HepG2 (cell line): ENCODE measurements around the gene GBA2. TPM values are rescaled to one million over a fixed set of nuclear protein-coding genes. Genes with fewer than 3 reads are reported as not detected.

Experiments used
- ATAC-seq: fragments of 200-7000 bp; cut with Tn5 transposase; 3 replicates; pipeline ENCODE4 v1.9.1; 2020; ENCODE audit warnings: mild to moderate bottlenecking, moderate library complexity
- BruUV-seq: library from RNA; stranded (reverse); fragments of 400-500 nt; replicated peaks from 2 replicates; lab custom pipeline; 2021; lab: Mats Ljungman, UMichigan
- CTCF ChIA-PET: fragments of 300-600 bp; formaldehyde crosslinking; extraction: SDS; loops from one replicate; lab custom pipeline; 2021; ENCODE audit warnings: low total read pairs, inconsistent platforms, low intra/inter-chr PET ratio; lab: Yijun Ruan, JAX
- POLR2A ChIA-PET: fragments of 350-600 bp; sonication (Branson Sonifier 250); formaldehyde crosslinking; loops from one replicate; lab custom pipeline; 2020; ENCODE audit warnings: antibody characterized with exemption, inconsistent platforms; lab: Yijun Ruan, JAX
- DNase-seq: peaks from one replicate; pipeline ENCODE4 v3.0.0-alpha.2; 2015; ENCODE audit warnings: low spot score
- FAIRE-seq: peaks from 3 replicates; lab custom pipeline; 2011; peaks lifted over from hg19 to GRCh38; lab: Jason Lieb, UNC
- H2AFZ ChIP-seq: one replicate; pipeline ENCODE4 v1.6.1; 2011; ENCODE audit warnings: low read length, inconsistent platforms
- H3K27ac ChIP-seq: fragments of 300-600 bp; 3 replicates; pipeline ENCODE4 v1.8.0; 2011; ENCODE audit warnings: mixed run types, mild to moderate bottlenecking, mixed read lengths, low read length, inconsistent platforms; ENCODE audit not compliant: insufficient read depth; ENCODE audit errors: extremely low read length
- H3K27me3 ChIP-seq, 2 experiments: fragments of 200-600 bp in 1 of 2; 2 replicates in 1 of 2; 3 replicates in 1 of 2; pipeline versions ENCODE4 v1.6.0 to v1.8.0; 2011; ENCODE audit warnings: low read length in 2 of 2, mild to moderate bottlenecking in 2 of 2, moderate library complexity in 2 of 2, inconsistent platforms in 1 of 2; ENCODE audit not compliant: insufficient read depth in 2 of 2, control insufficient read depth in 1 of 2
- H3K36me3 ChIP-seq, 2 experiments: fragments of 200-600 bp in 1 of 2; replicated peaks in 1 of 2; 2 replicates in 1 of 2; 3 replicates in 1 of 2; pipeline versions ENCODE4 v1.5.1 to v1.8.0; 2011; ENCODE audit warnings: low read length in 2 of 2, inconsistent platforms in 1 of 2; ENCODE audit not compliant: insufficient read depth in 2 of 2, control insufficient read depth in 1 of 2
- H3K4me1 ChIP-seq: 2 replicates; pipeline ENCODE4 v1.5.1; 2012; ENCODE audit warnings: low read length, inconsistent platforms; ENCODE audit not compliant: insufficient read depth
- H3K4me2 ChIP-seq: 2 replicates; pipeline ENCODE4 v1.6.0; 2011; ENCODE audit warnings: low read depth, low read length, inconsistent platforms
- H3K4me3 ChIP-seq, 3 experiments: fragments of 200-600 bp in 1 of 3; sonication (generic), shearing (Covaris generic) in 1 of 3; replicated peaks in 1 of 3; 2 replicates each; pipeline ENCODE4 v1.5.1; 2011 to 2016; ENCODE audit warnings: low read length in 3 of 3, inconsistent platforms in 2 of 3, low read depth in 2 of 3, mild to moderate bottlenecking in 2 of 3, control low read depth in 1 of 3, mixed read lengths in 1 of 3; ENCODE audit not compliant: insufficient read depth in 1 of 3
- H3K79me2 ChIP-seq: one replicate; pipeline ENCODE4 v1.6.1; 2011; ENCODE audit warnings: low read length, inconsistent platforms; ENCODE audit not compliant: insufficient read depth
- H3K9ac ChIP-seq: 2 replicates; pipeline ENCODE4 v1.6.0; 2011; ENCODE audit warnings: mild to moderate bottlenecking, low read depth, low read length, inconsistent platforms; ENCODE audit not compliant: insufficient read depth
- H3K9me3 ChIP-seq: 2 replicates; pipeline ENCODE4 v1.5.1; 2012; ENCODE audit warnings: mild to moderate bottlenecking, low read length
- H4K20me1 ChIP-seq: 2 replicates; pipeline ENCODE4 v1.6.0; 2011; ENCODE audit warnings: inconsistent platforms, mild to moderate bottlenecking, low read length, moderate library complexity; ENCODE audit not compliant: insufficient read depth
- KDM1A ChIP-seq: IDR thresholded peaks from 2 replicates; pipeline ENCODE4 v1.6.1; 2016; ENCODE audit warnings: missing compliant biosample characterization
- NR2F1 ChIP-seq, 2 experiments: fragments of 450-650 bp in 1 of 2; formaldehyde crosslinking in 1 of 2; IDR thresholded peaks; 2 replicates each; pipeline versions ENCODE4 v1.5.0 to v1.6.1; 2016 to 2020; ENCODE audit warnings: mild to moderate bottlenecking in 1 of 2, missing compliant biosample characterization in 1 of 2, missing genetic modification reagents in 1 of 2, moderate library complexity in 1 of 2
- SOX6 ChIP-seq, 2 experiments: fragments of 450-650 bp in 1 of 2; sonication (generic) in 1 of 2; formaldehyde crosslinking in 1 of 2; IDR thresholded peaks; 2 replicates each; pipeline versions ENCODE4 v1.4.0 to v1.6.1; 2017 to 2020; ENCODE audit warnings: antibody characterized with exemption in 1 of 2, mild to moderate bottlenecking in 1 of 2, missing genetic modification reagents in 1 of 2
- ZBTB38 ChIP-seq: sonication (generic); formaldehyde crosslinking; IDR thresholded peaks from 2 replicates; pipeline ENCODE4 v1.5.1; 2020; ENCODE audit warnings: mild to moderate bottlenecking, missing genetic modification reagents
- ZNF230 ChIP-seq: sonication (generic); formaldehyde crosslinking; IDR thresholded peaks from 2 replicates; pipeline ENCODE4 v1.4.0; 2020; ENCODE audit warnings: mild to moderate bottlenecking, missing genetic modification reagents
- ZNF296 ChIP-seq: sonication (generic); formaldehyde crosslinking; conservative IDR thresholded peaks from 2 replicates; pipeline ENCODE4 v1.5.0; 2020; ENCODE audit warnings: mild to moderate bottlenecking, missing genetic modification reagents
- ZNF432 ChIP-seq: sonication (generic); formaldehyde crosslinking; IDR thresholded peaks from 2 replicates; pipeline ENCODE4 v1.5.0; 2020; ENCODE audit warnings: missing genetic modification reagents, mild to moderate bottlenecking, borderline replicate concordance
- ZNF558 ChIP-seq: sonication (generic); formaldehyde crosslinking; IDR thresholded peaks from 2 replicates; pipeline ENCODE4 v1.9.0; 2022; ENCODE audit warnings: mild to moderate bottlenecking, missing genetic modification reagents, borderline replicate concordance
- WGBS: methylation state at CpG from one replicate; pipeline ENCODE4 v1.1.6; 2017; ENCODE audit warnings: low lambda C conversion rate; 5-methylcytosine and 5-hydroxymethylcytosine counted together
- in situ Hi-C: cut with HindIII; loops from 2 replicates; pipeline ENCODE4 v1.10.0; 2017; ENCODE audit warnings: low pct_unique_long_range_greater_than_20kb; ENCODE audit not compliant: extremely low pct_ligation_motif_present
- intact Hi-C: fragments of 100-400 bp; cut with micrococcal nuclease; formaldehyde crosslinking; loops from one replicate; pipeline ENCODE4 v1.10.0; 2022; ENCODE audit not compliant: unreplicated experiment
- polyA plus RNA-seq, 8 experiments: library from polyadenylated mRNA; depleted of rRNA in 3 of 8; stranded (reverse) in 7 of 8; unstranded in 1 of 8; fragments of >200 nt; fragmentation: Illumina TruSeq in 4 of 8; extraction: Trizol in 4 of 8; gene quantifications; 2 replicates each; pipeline versions ENCODE4 v1.2.1 to v1.2.3, GENCODE V29; 2011 to 2016; ENCODE audit warnings: low read depth in 4 of 8, missing spikeins in 1 of 8, mixed read lengths in 1 of 8; ENCODE audit not compliant: insufficient read depth in 1 of 8
- total RNA-seq, 5 experiments: library from RNA; depleted of rRNA; stranded (reverse); fragments of >200 nt; fragmentation: Illumina TruSeq; extraction: Trizol; gene quantifications; 2 replicates each; pipeline ENCODE4 v1.2.3, GENCODE V29; 2016; ENCODE audit warnings: low read depth in 1 of 5
- TF ChIP-seq, protein P1 (sequence below): sonication (generic); formaldehyde crosslinking; IDR thresholded peaks from 2 replicates; pipeline ENCODE4 v1.8.1; 2022; ENCODE audit warnings: low read depth, mild to moderate bottlenecking, missing genetic modification reagents
- TF ChIP-seq, protein P2 (sequence below): sonication (generic); formaldehyde crosslinking; IDR thresholded peaks from 2 replicates; pipeline ENCODE4 v1.4.0; 2020; ENCODE audit warnings: mild to moderate bottlenecking, missing genetic modification reagents, borderline replicate concordance
- TF ChIP-seq, protein P3 (sequence below): sonication (generic); formaldehyde crosslinking; IDR thresholded peaks from 2 replicates; pipeline ENCODE4 v1.5.1; 2020; ENCODE audit warnings: mild to moderate bottlenecking, missing genetic modification reagents, moderate library complexity

The GBA2 gene
- total and polyA plus RNA-seq, 2 of the 13 experiments (the other 11 are each of a cell fraction or from before 2014, with no cell fraction given), result 37.5 to 86.1 TPM

DNA sequence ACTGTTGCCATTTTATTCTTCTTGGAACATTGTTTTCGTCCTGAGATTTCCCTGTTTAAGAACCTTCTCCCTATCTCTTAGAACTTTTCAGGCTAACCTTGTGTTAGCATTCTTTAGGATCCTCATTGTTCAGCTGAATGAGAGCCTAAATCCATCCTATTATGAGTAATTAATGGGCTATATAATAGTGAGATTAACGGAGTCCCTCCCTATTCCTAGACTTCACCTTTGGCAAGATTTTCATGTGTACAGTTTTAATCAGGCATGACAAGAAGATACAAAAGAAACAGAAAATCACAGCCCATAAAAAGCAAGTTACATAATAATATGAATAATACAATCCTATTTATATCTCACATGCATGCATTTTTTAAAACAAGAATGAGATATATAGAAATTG lies 14.2 kb upstream of the GBA2 start:
- POLR2A ChIA-PET, result interaction anchor here (1.1 kb wide), 1 partner anchor 102 kb away, joined by 3 read pairs; no protein-coding TSS in a partner anchor
- Histone ChIP-seq H3K4me2 (no peak overlapping the region), H3K9me3 (no peaks in the 10 kb centered on the region), H3K4me1 (peaks cover 20% of the 10 kb centered on the region), H3K36me3 (no peaks in the 10 kb centered on the region), H4K20me1 (no peaks in the 10 kb centered on the region), H2AFZ (no peak overlapping the region), H3K79me2 (peaks cover 37% of the 10 kb centered on the region), H3K27me3 (no peaks in the 10 kb centered on the region), H3K4me3 (no peak overlapping the region), H3K27ac (no peak overlapping the region), H3K9ac (no peak overlapping the region)
- intact Hi-C loops (no loop called here), in situ Hi-C loops (no loop called here)
- no peak for DNase-seq
- ATAC-seq, result no peak
- no TSS peak for BruUV-seq
- no peak for FAIRE-seq
- CTCF ChIA-PET, result no interaction called here
- WGBS, result 96% methylated on average over 2 of the region's 2 CpGs
- TF ChIP-seq ZNF296 (CRISPR knock-in tag), result no peak
- TF ChIP-seq, protein P1, sequence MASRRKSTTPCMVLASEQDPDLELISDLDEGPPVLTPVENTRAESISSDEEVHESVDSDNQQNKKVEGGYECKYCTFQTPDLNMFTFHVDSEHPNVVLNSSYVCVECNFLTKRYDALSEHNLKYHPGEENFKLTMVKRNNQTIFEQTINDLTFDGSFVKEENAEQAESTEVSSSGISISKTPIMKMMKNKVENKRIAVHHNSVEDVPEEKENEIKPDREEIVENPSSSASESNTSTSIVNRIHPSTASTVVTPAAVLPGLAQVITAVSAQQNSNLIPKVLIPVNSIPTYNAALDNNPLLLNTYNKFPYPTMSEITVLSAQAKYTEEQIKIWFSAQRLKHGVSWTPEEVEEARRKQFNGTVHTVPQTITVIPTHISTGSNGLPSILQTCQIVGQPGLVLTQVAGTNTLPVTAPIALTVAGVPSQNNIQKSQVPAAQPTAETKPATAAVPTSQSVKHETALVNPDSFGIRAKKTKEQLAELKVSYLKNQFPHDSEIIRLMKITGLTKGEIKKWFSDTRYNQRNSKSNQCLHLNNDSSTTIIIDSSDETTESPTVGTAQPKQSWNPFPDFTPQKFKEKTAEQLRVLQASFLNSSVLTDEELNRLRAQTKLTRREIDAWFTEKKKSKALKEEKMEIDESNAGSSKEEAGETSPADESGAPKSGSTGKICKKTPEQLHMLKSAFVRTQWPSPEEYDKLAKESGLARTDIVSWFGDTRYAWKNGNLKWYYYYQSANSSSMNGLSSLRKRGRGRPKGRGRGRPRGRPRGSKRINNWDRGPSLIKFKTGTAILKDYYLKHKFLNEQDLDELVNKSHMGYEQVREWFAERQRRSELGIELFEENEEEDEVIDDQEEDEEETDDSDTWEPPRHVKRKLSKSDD, result no peak
- no peak for TF ChIP-seq ZNF558
- no peak for TF ChIP-seq KDM1A (CRISPR knock-in tag)
- TF ChIP-seq NR2F1 (CRISPR knock-in tag; IDR thresholded peaks at IDR 0.05), result no peak
- no peak for TF ChIP-seq SOX6 (IDR thresholded peaks at IDR 0.05)
- no peak for TF ChIP-seq SOX6 (CRISPR knock-in tag; IDR thresholded peaks at IDR 0.05)
- no peak for TF ChIP-seq ZNF230 (CRISPR knock-in tag)
- TF ChIP-seq, protein P2, sequence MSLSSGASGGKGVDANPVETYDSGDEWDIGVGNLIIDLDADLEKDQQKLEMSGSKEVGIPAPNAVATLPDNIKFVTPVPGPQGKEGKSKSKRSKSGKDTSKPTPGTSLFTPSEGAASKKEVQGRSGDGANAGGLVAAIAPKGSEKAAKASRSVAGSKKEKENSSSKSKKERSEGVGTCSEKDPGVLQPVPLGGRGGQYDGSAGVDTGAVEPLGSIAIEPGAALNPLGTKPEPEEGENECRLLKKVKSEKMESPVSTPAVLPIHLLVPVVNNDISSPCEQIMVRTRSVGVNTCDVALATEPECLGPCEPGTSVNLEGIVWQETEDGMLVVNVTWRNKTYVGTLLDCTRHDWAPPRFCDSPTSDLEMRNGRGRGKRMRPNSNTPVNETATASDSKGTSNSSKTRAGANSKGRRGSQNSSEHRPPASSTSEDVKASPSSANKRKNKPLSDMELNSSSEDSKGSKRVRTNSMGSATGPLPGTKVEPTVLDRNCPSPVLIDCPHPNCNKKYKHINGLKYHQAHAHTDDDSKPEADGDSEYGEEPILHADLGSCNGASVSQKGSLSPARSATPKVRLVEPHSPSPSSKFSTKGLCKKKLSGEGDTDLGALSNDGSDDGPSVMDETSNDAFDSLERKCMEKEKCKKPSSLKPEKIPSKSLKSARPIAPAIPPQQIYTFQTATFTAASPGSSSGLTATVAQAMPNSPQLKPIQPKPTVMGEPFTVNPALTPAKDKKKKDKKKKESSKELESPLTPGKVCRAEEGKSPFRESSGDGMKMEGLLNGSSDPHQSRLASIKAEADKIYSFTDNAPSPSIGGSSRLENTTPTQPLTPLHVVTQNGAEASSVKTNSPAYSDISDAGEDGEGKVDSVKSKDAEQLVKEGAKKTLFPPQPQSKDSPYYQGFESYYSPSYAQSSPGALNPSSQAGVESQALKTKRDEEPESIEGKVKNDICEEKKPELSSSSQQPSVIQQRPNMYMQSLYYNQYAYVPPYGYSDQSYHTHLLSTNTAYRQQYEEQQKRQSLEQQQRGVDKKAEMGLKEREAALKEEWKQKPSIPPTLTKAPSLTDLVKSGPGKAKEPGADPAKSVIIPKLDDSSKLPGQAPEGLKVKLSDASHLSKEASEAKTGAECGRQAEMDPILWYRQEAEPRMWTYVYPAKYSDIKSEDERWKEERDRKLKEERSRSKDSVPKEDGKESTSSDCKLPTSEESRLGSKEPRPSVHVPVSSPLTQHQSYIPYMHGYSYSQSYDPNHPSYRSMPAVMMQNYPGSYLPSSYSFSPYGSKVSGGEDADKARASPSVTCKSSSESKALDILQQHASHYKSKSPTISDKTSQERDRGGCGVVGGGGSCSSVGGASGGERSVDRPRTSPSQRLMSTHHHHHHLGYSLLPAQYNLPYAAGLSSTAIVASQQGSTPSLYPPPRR (CRISPR knock-in tag), result no peak
- no peak for TF ChIP-seq ZBTB38 (CRISPR knock-in tag)
- TF ChIP-seq, protein P3, sequence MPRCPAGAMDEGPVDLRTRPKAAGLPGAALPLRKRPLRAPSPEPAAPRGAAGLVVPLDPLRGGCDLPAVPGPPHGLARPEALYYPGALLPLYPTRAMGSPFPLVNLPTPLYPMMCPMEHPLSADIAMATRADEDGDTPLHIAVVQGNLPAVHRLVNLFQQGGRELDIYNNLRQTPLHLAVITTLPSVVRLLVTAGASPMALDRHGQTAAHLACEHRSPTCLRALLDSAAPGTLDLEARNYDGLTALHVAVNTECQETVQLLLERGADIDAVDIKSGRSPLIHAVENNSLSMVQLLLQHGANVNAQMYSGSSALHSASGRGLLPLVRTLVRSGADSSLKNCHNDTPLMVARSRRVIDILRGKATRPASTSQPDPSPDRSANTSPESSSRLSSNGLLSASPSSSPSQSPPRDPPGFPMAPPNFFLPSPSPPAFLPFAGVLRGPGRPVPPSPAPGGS, result no peak
- TF ChIP-seq ZNF432, result no peak
